ENCODE results near the gene WWOX.
"Not testable (repeated sequence)": the region's sequence is repeated elsewhere in the genome, so short reads cannot be mapped to it uniquely, and the experiment has no call there.

The WWOX gene

DNA sequence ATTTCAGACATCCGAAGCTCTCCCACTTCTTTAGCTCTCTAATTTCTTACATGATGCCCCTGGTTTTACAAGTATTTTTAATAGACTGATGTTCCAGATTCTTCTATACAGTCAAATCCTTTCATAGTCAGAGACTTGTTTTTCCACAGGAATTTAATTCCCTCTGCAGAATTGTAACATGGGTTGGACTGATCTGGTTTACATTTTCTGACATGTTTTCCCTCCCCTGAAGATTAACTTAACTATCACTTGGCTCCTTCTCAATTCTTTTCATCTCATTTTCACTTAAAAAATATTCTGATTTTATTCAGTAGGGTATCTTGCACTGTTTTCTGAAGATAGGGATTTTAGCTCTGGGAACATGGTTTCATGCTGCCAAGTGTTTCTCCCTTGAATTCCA is 1148.9 kb downstream of the WWOX start:
- H3K4me3 ChIP-seq (ENCODE audit: low read depth, low read length) = no peak overlapping the region
- TF ChIP-seq, protein P1, sequence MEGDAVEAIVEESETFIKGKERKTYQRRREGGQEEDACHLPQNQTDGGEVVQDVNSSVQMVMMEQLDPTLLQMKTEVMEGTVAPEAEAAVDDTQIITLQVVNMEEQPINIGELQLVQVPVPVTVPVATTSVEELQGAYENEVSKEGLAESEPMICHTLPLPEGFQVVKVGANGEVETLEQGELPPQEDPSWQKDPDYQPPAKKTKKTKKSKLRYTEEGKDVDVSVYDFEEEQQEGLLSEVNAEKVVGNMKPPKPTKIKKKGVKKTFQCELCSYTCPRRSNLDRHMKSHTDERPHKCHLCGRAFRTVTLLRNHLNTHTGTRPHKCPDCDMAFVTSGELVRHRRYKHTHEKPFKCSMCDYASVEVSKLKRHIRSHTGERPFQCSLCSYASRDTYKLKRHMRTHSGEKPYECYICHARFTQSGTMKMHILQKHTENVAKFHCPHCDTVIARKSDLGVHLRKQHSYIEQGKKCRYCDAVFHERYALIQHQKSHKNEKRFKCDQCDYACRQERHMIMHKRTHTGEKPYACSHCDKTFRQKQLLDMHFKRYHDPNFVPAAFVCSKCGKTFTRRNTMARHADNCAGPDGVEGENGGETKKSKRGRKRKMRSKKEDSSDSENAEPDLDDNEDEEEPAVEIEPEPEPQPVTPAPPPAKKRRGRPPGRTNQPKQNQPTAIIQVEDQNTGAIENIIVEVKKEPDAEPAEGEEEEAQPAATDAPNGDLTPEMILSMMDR (IDR thresholded peaks at IDR 0.05; ENCODE audit: insufficient read depth, low read depth, low read length, missing control alignments) = no peak
- DNase-seq (ENCODE audit: low read depth) = no peak

DNA sequence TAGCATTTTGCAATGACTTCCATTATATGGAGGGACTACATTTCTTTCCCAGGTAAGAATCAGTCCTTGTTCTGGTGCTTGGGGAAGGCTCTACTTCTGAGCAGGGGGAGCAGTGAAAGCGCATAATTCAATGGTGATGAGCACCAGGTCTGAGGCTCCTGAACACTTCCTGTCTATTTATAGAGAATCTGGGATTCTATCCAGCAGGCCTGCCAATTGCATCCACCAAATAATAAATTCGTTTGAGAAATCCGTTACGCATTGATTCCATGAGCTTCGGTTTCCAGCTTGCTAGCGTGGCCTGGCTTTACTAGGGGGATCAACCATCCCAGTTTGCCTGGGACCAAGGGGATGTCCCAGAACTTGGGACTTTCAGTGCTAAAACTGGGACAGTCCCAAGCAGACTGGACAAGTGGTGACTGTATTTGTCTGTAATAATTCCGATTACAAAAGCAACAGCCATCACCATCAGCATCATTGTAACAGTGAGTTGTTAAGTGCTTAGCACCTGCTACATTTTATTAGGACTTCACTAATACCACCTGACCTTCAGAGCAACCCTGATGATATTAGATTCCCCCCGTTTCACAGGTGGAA is 1151.1 kb downstream of the WWOX start:
- TF ChIP-seq, protein P1 (IDR thresholded peaks at IDR 0.05; ENCODE audit: insufficient read depth, low read depth, low read length, missing control alignments) = no peak
- no peak overlapping the region for H3K4me3 ChIP-seq (ENCODE audit: low read depth, low read length)
- no peak for DNase-seq (ENCODE audit: low read depth)

GRCh38 chr16:79253100-79253631 is 1153.7 kb downstream of the WWOX start:
- no peak overlapping the region for H3K4me3 ChIP-seq (ENCODE audit: low read depth, low read length)
- TF ChIP-seq, protein P1 (IDR thresholded peaks at IDR 0.05; ENCODE audit: insufficient read depth, low read depth, low read length, missing control alignments) = no peak
- no peak for DNase-seq (ENCODE audit: low read depth)

GRCh38 chr16:79257953-79258490 is 1158.6 kb downstream of the WWOX start:
- H3K4me3 ChIP-seq (ENCODE audit: low read depth, low read length) = no peak overlapping the region
- TF ChIP-seq, protein P1 (IDR thresholded peaks at IDR 0.05; ENCODE audit: insufficient read depth, low read depth, low read length, missing control alignments) = no peak
- no peak for DNase-seq (ENCODE audit: low read depth)

- DNase-seq (ENCODE audit: low read depth); H3K4me3 ChIP-seq (ENCODE audit: low read depth, low read length): not testable (repeated sequence)
These were observed 1161.4 kb downstream of the WWOX start for GRCh38 chr16:79260890-79261289.

DNA sequence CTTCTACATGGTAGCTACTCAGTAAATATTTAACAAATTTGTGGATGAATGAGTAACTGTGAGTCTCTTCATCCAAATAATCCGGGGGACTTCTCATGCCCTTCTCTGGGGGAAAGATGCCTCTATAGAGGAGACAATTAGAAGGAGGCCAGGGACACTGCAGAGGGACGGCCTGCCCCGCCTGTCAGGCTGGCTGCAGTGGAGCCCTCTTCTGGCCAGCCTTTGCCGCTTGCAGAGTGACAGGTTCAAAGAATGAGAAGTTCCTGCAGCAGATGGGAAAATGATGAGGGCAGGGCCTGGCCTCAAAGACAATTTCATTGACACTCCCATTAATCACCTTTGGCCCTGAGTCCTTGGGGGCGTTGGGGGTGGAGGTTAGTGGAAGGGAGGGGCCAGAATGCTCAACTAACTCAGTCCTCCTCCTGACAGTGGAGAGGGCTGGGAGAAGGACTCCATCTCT is 1162.1 kb downstream of the WWOX start:
- DNase-seq (ENCODE audit: low read depth) = peak; percentile 15
- H3K4me3 ChIP-seq (ENCODE audit: low read depth, low read length) = no peak overlapping the region
- TF ChIP-seq, protein P1 (IDR thresholded peaks at IDR 0.05; ENCODE audit: insufficient read depth, low read depth, low read length, missing control alignments) = peak; percentile 43

GRCh38 chr16:79261944-79262552 is 1162.6 kb downstream of the WWOX start:
- no peak for DNase-seq (ENCODE audit: low read depth)
- TF ChIP-seq, protein P1 (IDR thresholded peaks at IDR 0.05; ENCODE audit: insufficient read depth, low read depth, low read length, missing control alignments) = no peak
- no peak overlapping the region for H3K4me3 ChIP-seq (ENCODE audit: low read depth, low read length)
